HEK293 (cell line): Measurements from ENCODE around the gene DBF4B.

Source experiments
- CTCF ChIA-PET: fragments of 350-600 bp; formaldehyde crosslinking; extraction: SDS; loops from one replicate; lab custom pipeline; 2021; ENCODE audit warnings: antibody characterized with exemption; lab: Yijun Ruan, JAX
- POLR2A ChIA-PET: fragments of 300-600 bp; formaldehyde crosslinking; extraction: SDS; loops from one replicate; lab custom pipeline; 2020; ENCODE audit warnings: antibody characterized with exemption, inconsistent platforms; lab: Yijun Ruan, JAX
- H3K27ac ChIP-seq: fragments of 200-500 bp; sonication (Bioruptor generic); 2 replicates; pipeline ENCODE4 v1.5.1; 2014; ENCODE audit warnings: low read depth, low read length, control low read depth, inconsistent platforms; ENCODE audit errors: extremely low read depth
- H3K36me3 ChIP-seq, 2 experiments: fragments of 200-500 bp in 1 of 2; sonication (Bioruptor generic) in 1 of 2; 1 replicate in 1 of 2; 2 replicates in 1 of 2; pipeline ENCODE4 v1.5.1; 2014 to 2017; ENCODE audit warnings: inconsistent platforms in 2 of 2, low read length in 2 of 2; ENCODE audit not compliant: control insufficient read depth in 2 of 2, insufficient read depth in 1 of 2
- H3K4me1 ChIP-seq: fragments of 200-500 bp; sonication (Bioruptor generic); 2 replicates; pipeline ENCODE4 v1.5.1; 2014; ENCODE audit warnings: mild to moderate bottlenecking, low read length, inconsistent platforms; ENCODE audit not compliant: control insufficient read depth, insufficient read depth
- H3K4me3 ChIP-seq: 2 replicates; pipeline ENCODE4 v1.5.1; 2011; ENCODE audit warnings: low read depth, mild to moderate bottlenecking, control low read depth, low read length, moderate library complexity
- H3K9me3 ChIP-seq: fragments of 200-500 bp; sonication (Bioruptor generic); 2 replicates; pipeline ENCODE4 v1.5.1; 2014; ENCODE audit warnings: low read depth, low read length, inconsistent platforms; ENCODE audit not compliant: control insufficient read depth, insufficient read depth
- BCL11B ChIP-seq: fragments of 450-650 bp; formaldehyde crosslinking; IDR thresholded peaks from 2 replicates; pipeline ENCODE4 v1.5.1; 2016; ENCODE audit warnings: low read depth, missing biosample characterization, missing genetic modification characterization
- CTCF ChIP-seq: fragments of 450-650 bp; formaldehyde crosslinking; IDR thresholded peaks from 2 replicates; pipeline ENCODE4 v1.5.1; 2016; ENCODE audit warnings: missing biosample characterization, missing genetic modification characterization
- EGR2 ChIP-seq: fragments of 450-650 bp; formaldehyde crosslinking; IDR thresholded peaks from 2 replicates; pipeline ENCODE4 v1.5.1; 2016; ENCODE audit warnings: low read depth, missing biosample characterization, missing genetic modification characterization
- GLIS1 ChIP-seq: fragments of 450-650 bp; formaldehyde crosslinking; IDR thresholded peaks from 2 replicates; pipeline ENCODE4 v1.5.1; 2016; ENCODE audit warnings: missing biosample characterization, missing genetic modification characterization
- PBX3 ChIP-seq: sonication (generic); formaldehyde crosslinking; IDR thresholded peaks from 2 replicates; pipeline ENCODE4 v1.8.1; 2022; ENCODE audit warnings: mild to moderate bottlenecking, moderate library complexity, missing genetic modification reagents
- ZEB2 ChIP-seq: fragments of 450-650 bp; formaldehyde crosslinking; IDR thresholded peaks from 2 replicates; pipeline ENCODE4 v1.5.1; 2016; ENCODE audit warnings: missing biosample characterization, missing genetic modification characterization
- ZFHX2 ChIP-seq: fragments of 450-650 bp; formaldehyde crosslinking; conservative IDR thresholded peaks from 2 replicates; pipeline ENCODE4 v1.5.1; 2016; ENCODE audit warnings: missing biosample characterization, missing genetic modification characterization
- ZFP37 ChIP-seq: fragments of 450-650 bp; formaldehyde crosslinking; IDR thresholded peaks from 2 replicates; pipeline ENCODE4 v1.5.1; 2016; ENCODE audit warnings: missing biosample characterization, missing genetic modification characterization
- ZFP41 ChIP-seq: fragments of 450-650 bp; formaldehyde crosslinking; IDR thresholded peaks from 2 replicates; pipeline ENCODE4 v1.5.1; 2016; ENCODE audit warnings: missing biosample characterization, missing genetic modification characterization, borderline replicate concordance
- ZNF133 ChIP-seq: fragments of 450-650 bp; formaldehyde crosslinking; IDR thresholded peaks from 2 replicates; pipeline ENCODE4 v1.5.1; 2016; ENCODE audit warnings: missing biosample characterization, missing genetic modification characterization
- ZNF24 ChIP-seq: fragments of 450-650 bp; formaldehyde crosslinking; IDR thresholded peaks from 2 replicates; pipeline ENCODE4 v1.5.1; 2016; ENCODE audit warnings: missing biosample characterization, missing genetic modification characterization
- ZNF248 ChIP-seq: fragments of 450-650 bp; formaldehyde crosslinking; IDR thresholded peaks from 2 replicates; pipeline ENCODE4 v1.5.1; 2017; ENCODE audit warnings: missing biosample characterization, missing genetic modification characterization
- ZNF280D ChIP-seq: fragments of 450-650 bp; formaldehyde crosslinking; IDR thresholded peaks from 2 replicates; pipeline ENCODE4 v1.5.1; 2016; ENCODE audit warnings: missing biosample characterization, missing genetic modification characterization
- ZNF292 ChIP-seq: fragments of 450-650 bp; formaldehyde crosslinking; IDR thresholded peaks from 2 replicates; pipeline ENCODE4 v1.5.1; 2016; ENCODE audit warnings: low read depth, missing biosample characterization, missing genetic modification characterization, borderline replicate concordance
- ZNF335 ChIP-seq: fragments of 450-650 bp; formaldehyde crosslinking; conservative IDR thresholded peaks from 2 replicates; pipeline ENCODE4 v1.5.1; 2016; ENCODE audit warnings: missing biosample characterization, missing genetic modification characterization
- ZNF362 ChIP-seq: fragments of 450-650 bp; formaldehyde crosslinking; IDR thresholded peaks from 2 replicates; pipeline ENCODE4 v1.5.1; 2016; ENCODE audit warnings: missing biosample characterization, missing genetic modification characterization
- ZNF521 ChIP-seq: fragments of 450-650 bp; formaldehyde crosslinking; IDR thresholded peaks from 2 replicates; pipeline ENCODE4 v1.5.1; 2017; ENCODE audit warnings: missing biosample characterization, mild to moderate bottlenecking, missing genetic modification characterization
- ZNF560 ChIP-seq: fragments of 450-650 bp; formaldehyde crosslinking; IDR thresholded peaks from 2 replicates; pipeline ENCODE4 v1.5.1; 2017; ENCODE audit warnings: missing biosample characterization, missing genetic modification characterization, borderline replicate concordance
- ZNF626 ChIP-seq: fragments of 450-650 bp; sonication (Bioruptor Pico); formaldehyde crosslinking; IDR thresholded peaks from 2 replicates; pipeline ENCODE4 v1.5.1; 2018; ENCODE audit warnings: missing biosample characterization, missing genetic modification characterization, inconsistent platforms
- ZNF658 ChIP-seq: fragments of 450-650 bp; formaldehyde crosslinking; IDR thresholded peaks from 2 replicates; pipeline ENCODE4; 2016; ENCODE audit warnings: missing biosample characterization, missing genetic modification characterization
- ZNF660 ChIP-seq: fragments of 450-650 bp; IDR thresholded peaks from 2 replicates; pipeline ENCODE4 v1.5.1; 2018; ENCODE audit warnings: missing biosample characterization, mild to moderate bottlenecking, missing genetic modification characterization
- ZNF701 ChIP-seq: fragments of 450-650 bp; formaldehyde crosslinking; IDR thresholded peaks from 2 replicates; pipeline ENCODE4 v1.5.1; 2016; ENCODE audit warnings: missing biosample characterization, missing genetic modification characterization
- ZNF704 ChIP-seq: fragments of 450-650 bp; formaldehyde crosslinking; IDR thresholded peaks from 2 replicates; pipeline ENCODE4 v1.5.1; 2016; ENCODE audit warnings: missing biosample characterization, missing genetic modification characterization
- ZNF843 ChIP-seq: fragments of 450-650 bp; formaldehyde crosslinking; IDR thresholded peaks from 2 replicates; pipeline ENCODE4 v1.5.1; 2016; ENCODE audit warnings: missing biosample characterization, missing genetic modification characterization
- ZSCAN18 ChIP-seq: fragments of 450-650 bp; formaldehyde crosslinking; IDR thresholded peaks from 2 replicates; pipeline ENCODE4 v1.5.1; 2016; ENCODE audit warnings: missing biosample characterization, missing genetic modification characterization
- ZSCAN4 ChIP-seq: fragments of 450-650 bp; formaldehyde crosslinking; IDR thresholded peaks from 2 replicates; pipeline ENCODE4 v1.5.1; 2017; ENCODE audit warnings: missing biosample characterization, missing genetic modification characterization

Gene DBF4B

GRCh38 chr17:44763170-44763569, 54.7 kb downstream of the DBF4B start:
- H3K27ac ChIP-seq: no peak overlapping the region
- ChIA-PET POLR2A (interaction anchor here (0.9 to 1.6 kb wide), 2 partner anchors 12 to 15 kb away, joined by 4 read pairs; no protein-coding TSS in a partner anchor), CTCF (interaction anchor here (0.7 to 2.3 kb wide), 5 partner anchors 8 to 279 kb away, joined by 3 to 12 read pairs (median 4); no protein-coding TSS in a partner anchor)
- no peak for TF ChIP-seq BCL11B
- no peak for TF ChIP-seq EGR2 (tag by site-specific recombination)
- no peak for TF ChIP-seq ZNF521 (tag by site-specific recombination)
- TF ChIP-seq GLIS1 (tag by site-specific recombination): no peak
- TF ChIP-seq ZFP41 (tag by site-specific recombination): no peak
- no peak for TF ChIP-seq ZNF248 (tag by site-specific recombination)
- no peak for TF ChIP-seq ZSCAN4 (tag by site-specific recombination)
- TF ChIP-seq ZNF658 (tag by site-specific recombination): no peak
- no peak for TF ChIP-seq ZNF335
- TF ChIP-seq ZNF701 (tag by site-specific recombination): no peak
- no peak for TF ChIP-seq ZNF292
- TF ChIP-seq ZEB2 (tag by site-specific recombination): no peak
- TF ChIP-seq ZNF280D (tag by site-specific recombination): no peak
- no peak for TF ChIP-seq ZNF626 (tag by site-specific recombination)
- no peak for TF ChIP-seq ZNF660
- no peak for TF ChIP-seq CTCF
- TF ChIP-seq ZNF704: no peak
- peaks cover 3% of the 10 kb centered on the region for H3K4me1 ChIP-seq
- no peaks in the 10 kb centered on the region for H3K36me3 ChIP-seq
- H3K9me3 ChIP-seq: no peaks in the 10 kb centered on the region
- no peak overlapping the region for H3K4me3 ChIP-seq

- ChIA-PET CTCF (interaction anchor here (0.9 to 1.3 kb wide), 4 partner anchors 9 to 100 kb away, joined by 3 to 6 read pairs (median 4); no protein-coding TSS in a partner anchor), POLR2A (interaction anchor here (0.6 kb wide), 1 partner anchor 424 kb away, joined by 6 read pairs; no protein-coding TSS in a partner anchor)
- TF ChIP-seq ZNF560 (tag by site-specific recombination) (no peak), ZFHX2 (tag by site-specific recombination) (0 out of 2 replicates have a peak, but pooled peaks have one; percentile 4), ZNF133 (tag by site-specific recombination) (no peak), ZNF24 (no peak), ZSCAN18 (tag by site-specific recombination) (no peak), ZNF843 (tag by site-specific recombination) (no peak), PBX3 (CRISPR knock-in tag) (no peak), ZNF362 (tag by site-specific recombination) (no peak), ZFP37 (no peak)
Measured at GRCh38 chr17:44765965-44766364, 57.5 kb downstream of the DBF4B start.

More at GRCh38 chr17:44765965-44766364, 57.5 kb downstream of the DBF4B start:
- Histone ChIP-seq H3K9me3 (no peaks in the 10 kb centered on the region), H3K4me1 (no peaks in the 10 kb centered on the region), H3K36me3 (no peaks in the 10 kb centered on the region), H3K4me3 (no peak overlapping the region), H3K27ac (no peak overlapping the region)
